H1 (cell line): ENCODE results near the gene KHDRBS1.

Experiments
- CTCF ChIP-seq, 3 experiments: IDR thresholded peaks; 1 replicate in 2 of 3; 2 replicates in 1 of 3; pipeline versions ENCODE4 v1.5.1 to v1.6.1; 2011; ENCODE audit warnings: low read length in 3 of 3, mild to moderate bottlenecking in 3 of 3, inconsistent platforms in 2 of 3, low read depth in 1 of 3, moderate library complexity in 1 of 3; ENCODE audit not compliant: insufficient read depth in 1 of 3; ENCODE audit errors: control extremely low read depth in 1 of 3
- GABPA ChIP-seq: IDR thresholded peaks from 2 replicates; pipeline ENCODE4 v1.6.1; 2011; ENCODE audit warnings: mild to moderate bottlenecking, low read length, moderate library complexity, borderline replicate concordance; ENCODE audit not compliant: insufficient read depth
- POLR2A ChIP-seq, 2 experiments: IDR thresholded peaks; 1 replicate in 1 of 2; 2 replicates in 1 of 2; pipeline ENCODE4 v1.6.1; 2011; ENCODE audit warnings: low read depth in 2 of 2, low read length in 2 of 2, mild to moderate bottlenecking in 2 of 2; ENCODE audit errors: control extremely low read depth in 1 of 2
- SIN3A ChIP-seq, 2 experiments: IDR thresholded peaks in 1 of 2; conservative IDR thresholded peaks in 1 of 2; 2 replicates each; pipeline ENCODE4 v1.6.1; 2011 to 2012; ENCODE audit warnings: low read length in 2 of 2, improper control_type of control experiment in 1 of 2, low read depth in 1 of 2, mild to moderate bottlenecking in 1 of 2
- SP1 ChIP-seq: IDR thresholded peaks from 2 replicates; pipeline ENCODE4 v1.6.1; 2011; ENCODE audit warnings: low read depth, low read length
- TAF1 ChIP-seq: IDR thresholded peaks from 2 replicates; pipeline ENCODE4 v1.6.1; 2011; ENCODE audit warnings: mild to moderate bottlenecking, low read depth, low read length
- ZNF274 ChIP-seq: IDR thresholded peaks from 2 replicates; pipeline ENCODE4 v1.7.0; 2012; ENCODE audit warnings: low read length, borderline replicate concordance; ENCODE audit errors: extremely low read depth

- no peak for TF ChIP-seq POLR2A (IDR thresholded peaks at IDR 0.05; ENCODE audit: control extremely low read depth in 1 of 2, low read depth in 2 of 2, low read length in 2 of 2)
- no peak for TF ChIP-seq SP1
- TF ChIP-seq GABPA = no peak
- no peak for TF ChIP-seq SIN3A (conservative IDR thresholded peaks at IDR 0.05 in 1 of 2, IDR thresholded peaks at IDR 0.05 in 1 of 2; ENCODE audit: low read depth in 1 of 2, low read length in 2 of 2)
- TF ChIP-seq TAF1 = no peak
- TF ChIP-seq CTCF (IDR thresholded peaks at IDR 0.05; ENCODE audit: control extremely low read depth in 1 of 3, insufficient read depth in 1 of 3, low read depth in 1 of 3, low read length in 3 of 3) = no peak
- TF ChIP-seq ZNF274 = no peak
Measured at GRCh38 chr1:32014948-32015273, 1.2 kb downstream of the KHDRBS1 start.
